Type B pancreatic cell (in vitro differentiated cells): ENCODE measurements around the gene HAPLN3. TPM values are rescaled to one million over a fixed set of nuclear protein-coding genes. Genes with fewer than 3 reads are reported as not detected.

Experiments
- DNase-seq: peaks from one replicate; pipeline ENCODE4 v3.0.0; 2021; ENCODE audit warnings: mixed read lengths; ENCODE audit not compliant: unreplicated experiment; ENCODE audit errors: extremely low spot score
- H3K27ac Mint-ChIP-seq: 2 replicates; pipeline ENCODE4 v1.8.0; 2021; ENCODE audit warnings: mild to moderate bottlenecking, mixed read lengths
- H3K27me3 Mint-ChIP-seq: 2 replicates; pipeline ENCODE4 v1.8.0; 2021; ENCODE audit warnings: mixed read lengths
- H3K36me3 Mint-ChIP-seq: 2 replicates; pipeline ENCODE4 v1.8.0; 2021; ENCODE audit warnings: mixed read lengths
- H3K4me1 Mint-ChIP-seq: one replicate; pipeline ENCODE4 v1.8.0; 2021; ENCODE audit warnings: mixed read lengths; ENCODE audit not compliant: unreplicated experiment
- H3K4me3 Mint-ChIP-seq: 2 replicates; pipeline ENCODE4 v1.8.0; 2021; ENCODE audit warnings: mild to moderate bottlenecking, mixed read lengths
- H3K9me3 Mint-ChIP-seq: 2 replicates; pipeline ENCODE4 v1.8.0; 2021; ENCODE audit warnings: mixed read lengths
- CTCF ChIP-seq: fragments of 200-600 bp; sonication (generic); conservative IDR thresholded peaks from 2 replicates; pipeline ENCODE4 v1.5.0; 2021; ENCODE audit warnings: antibody characterized with exemption, mild to moderate bottlenecking
- total RNA-seq: library from RNA; stranded (reverse); gene quantifications from 2 replicates; pipeline ENCODE4 v1.2.1, GENCODE V29; 2021; ENCODE audit warnings: low replicate concordance

The HAPLN3 gene
- total RNA-seq, 1 donor from 2014 or later: 10.4 TPM

- H3K9me3 Mint-ChIP-seq: no peaks in the 10 kb centered on the region
- no peak overlapping the region for H3K4me3 Mint-ChIP-seq
- no peak overlapping the region for H3K27ac Mint-ChIP-seq
- H3K4me1 Mint-ChIP-seq: no peaks in the 10 kb centered on the region
- DNase-seq: no peak
- no peaks in the 10 kb centered on the region for H3K36me3 Mint-ChIP-seq
- peaks cover 4% of the 10 kb centered on the region for H3K27me3 Mint-ChIP-seq
- no peak for TF ChIP-seq CTCF
These were observed 29.7 kb downstream of the HAPLN3 start for GRCh38 chr15:88865498-88866099.

DNA sequence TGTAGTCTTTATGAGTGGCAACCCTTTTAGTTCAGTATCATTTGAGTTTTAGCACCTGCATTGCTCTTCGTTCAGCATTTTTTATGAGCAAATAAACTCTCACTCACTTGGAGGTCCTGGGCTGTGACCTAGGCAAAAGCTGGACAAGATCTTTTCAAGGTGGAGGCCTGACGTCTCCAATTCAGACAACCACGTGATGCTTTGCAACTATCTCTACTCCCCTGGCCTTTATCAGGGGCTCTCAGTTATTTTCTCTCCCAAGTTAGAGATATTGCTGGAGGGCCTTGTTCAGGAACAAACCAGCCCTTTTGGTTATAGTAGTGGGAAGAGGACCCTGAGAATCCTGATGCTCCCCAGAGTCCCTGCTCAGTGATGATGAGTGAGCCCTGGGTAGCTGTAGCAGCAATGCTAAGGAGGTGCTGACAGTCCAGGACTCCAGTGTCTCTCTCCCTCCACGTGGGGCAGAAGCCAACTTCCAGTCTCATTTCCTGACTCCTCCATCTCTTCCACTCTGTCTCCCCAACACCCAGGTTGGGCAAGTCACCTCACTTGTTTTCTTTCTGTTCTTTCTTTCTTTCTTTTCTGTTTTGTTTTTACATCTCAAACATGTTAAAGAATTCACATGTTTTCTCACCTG, 30.4 kb downstream of the HAPLN3 start:
- H3K9me3 Mint-ChIP-seq: no peaks in the 10 kb centered on the region
- H3K4me1 Mint-ChIP-seq: no peaks in the 10 kb centered on the region
- DNase-seq: no peak
- no peaks in the 10 kb centered on the region for H3K36me3 Mint-ChIP-seq
- H3K27me3 Mint-ChIP-seq: peaks cover 4% of the 10 kb centered on the region
- H3K4me3 Mint-ChIP-seq: no peak overlapping the region
- H3K27ac Mint-ChIP-seq: no peak overlapping the region
- TF ChIP-seq CTCF: no peak

DNA sequence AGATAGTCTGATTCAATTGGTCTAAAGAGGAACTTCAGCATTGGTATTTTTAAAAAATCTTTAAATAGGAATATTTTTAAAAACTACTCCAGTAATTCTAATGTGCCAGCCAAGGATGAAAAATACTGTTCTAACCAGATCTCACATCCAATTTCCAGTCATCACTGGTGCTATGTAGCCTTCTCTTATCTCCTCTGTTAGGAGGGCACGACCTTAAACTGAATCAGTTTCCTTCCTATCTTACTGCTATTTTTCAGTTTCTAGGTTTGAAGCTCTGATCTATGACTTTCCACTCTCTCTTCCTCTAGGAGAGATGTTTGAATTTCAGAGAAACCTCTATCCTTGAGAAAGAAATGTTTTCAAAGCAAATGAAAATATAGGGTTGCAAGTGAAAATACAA, 31.9 kb downstream of the HAPLN3 start:
- H3K9me3 Mint-ChIP-seq: no peaks in the 10 kb centered on the region
- no peaks in the 10 kb centered on the region for H3K4me1 Mint-ChIP-seq
- H3K27me3 Mint-ChIP-seq: peaks cover 4% of the 10 kb centered on the region
- H3K4me3 Mint-ChIP-seq: no peak overlapping the region
- H3K36me3 Mint-ChIP-seq: no peaks in the 10 kb centered on the region
- no peak for DNase-seq
- no peak for TF ChIP-seq CTCF
- no peak overlapping the region for H3K27ac Mint-ChIP-seq

GRCh38 chr15:88860212-88860611, 35.1 kb downstream of the HAPLN3 start:
- Mint-ChIP-seq H3K27ac (peak overlapping the region; percentile 16), H3K9me3 (no peaks in the 10 kb centered on the region), H3K36me3 (no peaks in the 10 kb centered on the region), H3K4me1 (no peaks in the 10 kb centered on the region), H3K27me3 (peaks cover 4% of the 10 kb centered on the region), H3K4me3 (no peak overlapping the region)
- peak; percentile 62 for DNase-seq
- no peak for TF ChIP-seq CTCF

DNA sequence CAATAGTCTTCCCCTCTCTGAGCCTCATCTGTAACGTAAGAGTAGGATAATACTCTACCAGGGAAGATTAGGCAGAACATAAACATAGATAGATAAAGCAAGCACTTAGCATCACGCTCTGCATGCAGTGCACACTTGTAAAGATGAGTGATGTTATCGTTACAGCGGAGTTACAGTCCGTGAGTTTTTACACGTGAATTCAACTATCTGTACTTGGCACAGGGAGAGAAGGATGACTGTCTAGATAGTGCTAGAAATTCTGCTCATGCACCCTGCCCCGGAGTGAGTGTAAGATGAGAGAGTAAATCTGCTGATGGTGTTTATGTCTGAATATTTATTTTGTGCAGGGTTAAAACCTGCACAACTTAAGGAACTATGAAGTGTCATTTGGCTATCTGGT, 35.8 kb downstream of the HAPLN3 start:
- no peak for DNase-seq
- no peaks in the 10 kb centered on the region for H3K4me1 Mint-ChIP-seq
- H3K36me3 Mint-ChIP-seq: no peaks in the 10 kb centered on the region
- H3K9me3 Mint-ChIP-seq: no peaks in the 10 kb centered on the region
- H3K27ac Mint-ChIP-seq: no peak overlapping the region
- H3K4me3 Mint-ChIP-seq: no peak overlapping the region
- TF ChIP-seq CTCF: no peak
- H3K27me3 Mint-ChIP-seq: peaks cover 4% of the 10 kb centered on the region
